ENCODE data around the gene AASDHPPT. TPM values are rescaled to one million over a fixed set of nuclear protein-coding genes. Genes with fewer than 3 reads are reported as not detected.

Gene AASDHPPT
- total and polyA plus RNA-seq, 12 donors: 13.8 to 97.2 (median 39.8) TPM

DNA sequence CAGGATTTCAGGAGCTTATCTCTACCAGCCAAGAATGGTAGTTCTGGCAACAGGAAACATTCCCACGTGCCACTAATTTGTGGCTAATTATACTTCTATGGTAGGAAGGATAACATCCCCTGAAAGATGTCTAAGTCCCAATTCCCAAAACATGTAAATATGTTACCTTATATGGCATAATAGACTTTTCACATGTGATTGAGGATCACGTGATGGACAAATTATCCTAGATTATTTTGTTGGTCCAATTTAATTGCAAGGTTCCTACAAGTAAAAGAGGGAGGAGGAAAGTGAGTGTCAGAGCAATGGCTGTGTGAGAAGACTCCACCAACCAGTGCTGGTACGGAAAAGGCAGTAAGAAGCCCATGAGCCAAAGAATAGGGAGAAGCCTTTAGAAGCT lies 45.5 kb upstream of the AASDHPPT start:
- intact Hi-C loops (cut with DNase I): no loop called here
- no peak overlapping the region for H3K4me3 ChIP-seq
- H3K36me3 ChIP-seq (replicated peaks in 1 of 2): no peaks in the 10 kb centered on the region
- 70 to 85% (median 75%) methylated on average over 3 of the region's 3 CpGs for WGBS, 4 donors
- H3K27ac ChIP-seq: no peak overlapping the region
- H3K27me3 ChIP-seq: no peaks in the 10 kb centered on the region
- TF ChIP-seq POLR2A (IDR thresholded peaks at IDR 0.05) (no peak), CTCF (IDR thresholded peaks at IDR 0.05) (no peak)
- H3K9me3 ChIP-seq (replicated peaks in 1 of 3): no peaks in the 10 kb centered on the region
- no peaks in the 10 kb centered on the region for H3K4me1 ChIP-seq (replicated peaks in 1 of 2)
- no peak for DNase-seq

GRCh38 chr11:106032861-106033260 lies 44.6 kb upstream of the AASDHPPT start:
- H3K36me3 ChIP-seq (replicated peaks in 1 of 2): no peaks in the 10 kb centered on the region
- 71 to 88% (median 77%) methylated on average over 2 of the region's 2 CpGs for WGBS, 4 donors
- TF ChIP-seq POLR2A (IDR thresholded peaks at IDR 0.05) (no peak), CTCF (IDR thresholded peaks at IDR 0.05) (no peak)
- no peaks in the 10 kb centered on the region for H3K9me3 ChIP-seq (replicated peaks in 1 of 3)
- intact Hi-C loops (cut with DNase I): no loop called here
- H3K4me1 ChIP-seq (replicated peaks in 1 of 2): no peaks in the 10 kb centered on the region
- DNase-seq: no peak
- H3K27me3 ChIP-seq: no peaks in the 10 kb centered on the region
- H3K27ac ChIP-seq: no peak overlapping the region
- no peak overlapping the region for H3K4me3 ChIP-seq

- intact Hi-C loops (cut with DNase I): no loop called here
- TF ChIP-seq CTCF (IDR thresholded peaks at IDR 0.05) (no peak), POLR2A (IDR thresholded peaks at IDR 0.05) (no peak)
- no peaks in the 10 kb centered on the region for H3K27me3 ChIP-seq
- H3K4me3 ChIP-seq: no peak overlapping the region
- H3K27ac ChIP-seq: no peak overlapping the region
- H3K36me3 ChIP-seq (replicated peaks in 1 of 2): no peaks in the 10 kb centered on the region
- H3K9me3 ChIP-seq (replicated peaks in 1 of 3): no peaks in the 10 kb centered on the region
- H3K4me1 ChIP-seq (replicated peaks in 1 of 2): no peaks in the 10 kb centered on the region
- no peak for DNase-seq
Measured at GRCh38 chr11:106043540-106043939, 33.9 kb upstream of the AASDHPPT start.

GRCh38 chr11:106047631-106048030 lies 29.8 kb upstream of the AASDHPPT start:
- Histone ChIP-seq H3K4me3 (no peak overlapping the region), H3K36me3 (replicated peaks in 1 of 2) (no peaks in the 10 kb centered on the region), H3K4me1 (replicated peaks in 1 of 2) (peaks cover 0 to 7% of the 10 kb centered on the region in 2 donors), H3K27ac (no peak overlapping the region), H3K27me3 (no peaks in the 10 kb centered on the region), H3K9me3 (replicated peaks in 1 of 3) (no peaks in the 10 kb centered on the region)
- intact Hi-C loops (cut with DNase I): no loop called here
- TF ChIP-seq POLR2A (IDR thresholded peaks at IDR 0.05) (no peak), CTCF (IDR thresholded peaks at IDR 0.05) (no peak)
- no peak for DNase-seq

Measured in adrenal gland (tissue), 12 donors.